Mesothelial cell of epicardium (in vitro differentiated cells): ENCODE results near the gene PRICKLE4. TPM values are rescaled to one million over a fixed set of nuclear protein-coding genes. Genes with fewer than 3 reads are reported as not detected.

Experiments
- DNase-seq, 2 experiments: peaks; one replicate each; pipeline ENCODE4 v3.0.0; 2021; ENCODE audit warnings: low spot score in 2 of 2; ENCODE audit not compliant: unreplicated experiment in 2 of 2
- H3K27ac Mint-ChIP-seq: 2 replicates; pipeline ENCODE4 v1.8.0; 2021; ENCODE audit warnings: mixed read lengths
- H3K27me3 Mint-ChIP-seq: 2 replicates; pipeline ENCODE4 v1.8.0; 2021; ENCODE audit warnings: low read depth, mixed read lengths
- H3K36me3 Mint-ChIP-seq: 2 replicates; pipeline ENCODE4 v1.8.0; 2021; ENCODE audit warnings: mixed read lengths
- H3K4me1 Mint-ChIP-seq: 2 replicates; pipeline ENCODE4 v1.8.0; 2021; ENCODE audit warnings: mixed read lengths
- H3K4me3 Mint-ChIP-seq: 2 replicates; pipeline ENCODE4 v1.8.0; 2021; ENCODE audit warnings: mild to moderate bottlenecking, moderate library complexity, mixed read lengths
- H3K9me3 Mint-ChIP-seq: 2 replicates; pipeline ENCODE4 v1.8.0; 2021; ENCODE audit warnings: mixed read lengths
- total RNA-seq: library from RNA; stranded (reverse); gene quantifications from 3 replicates; pipeline ENCODE4 v1.2.1, GENCODE V29; 2021
- TF ChIP-seq, protein P1 (sequence below): fragments of 200-600 bp; sonication (generic); IDR thresholded peaks from one replicate; pipeline ENCODE4 v1.5.0; 2021; ENCODE audit warnings: antibody characterized with exemption; ENCODE audit not compliant: unreplicated experiment

The PRICKLE4 gene
- total RNA-seq, 1 donor from 2014 or later = 4.5 TPM

GRCh38 chr6:41736800-41737555 lies 43.6 kb upstream of the PRICKLE4 start:
- Mint-ChIP-seq H3K4me3 (no peak overlapping the region), H3K4me1 (peaks cover 11% of the 10 kb centered on the region), H3K27me3 (peaks cover 19% of the 10 kb centered on the region), H3K36me3 (no peaks in the 10 kb centered on the region), H3K27ac (no peak overlapping the region), H3K9me3 (no peaks in the 10 kb centered on the region)
- TF ChIP-seq, protein P1, sequence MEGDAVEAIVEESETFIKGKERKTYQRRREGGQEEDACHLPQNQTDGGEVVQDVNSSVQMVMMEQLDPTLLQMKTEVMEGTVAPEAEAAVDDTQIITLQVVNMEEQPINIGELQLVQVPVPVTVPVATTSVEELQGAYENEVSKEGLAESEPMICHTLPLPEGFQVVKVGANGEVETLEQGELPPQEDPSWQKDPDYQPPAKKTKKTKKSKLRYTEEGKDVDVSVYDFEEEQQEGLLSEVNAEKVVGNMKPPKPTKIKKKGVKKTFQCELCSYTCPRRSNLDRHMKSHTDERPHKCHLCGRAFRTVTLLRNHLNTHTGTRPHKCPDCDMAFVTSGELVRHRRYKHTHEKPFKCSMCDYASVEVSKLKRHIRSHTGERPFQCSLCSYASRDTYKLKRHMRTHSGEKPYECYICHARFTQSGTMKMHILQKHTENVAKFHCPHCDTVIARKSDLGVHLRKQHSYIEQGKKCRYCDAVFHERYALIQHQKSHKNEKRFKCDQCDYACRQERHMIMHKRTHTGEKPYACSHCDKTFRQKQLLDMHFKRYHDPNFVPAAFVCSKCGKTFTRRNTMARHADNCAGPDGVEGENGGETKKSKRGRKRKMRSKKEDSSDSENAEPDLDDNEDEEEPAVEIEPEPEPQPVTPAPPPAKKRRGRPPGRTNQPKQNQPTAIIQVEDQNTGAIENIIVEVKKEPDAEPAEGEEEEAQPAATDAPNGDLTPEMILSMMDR = no peak
- DNase-seq = no peak

GRCh38 chr6:41737591-41738130 lies 42.9 kb upstream of the PRICKLE4 start:
- Mint-ChIP-seq H3K27ac (no peak overlapping the region), H3K27me3 (peaks cover 15% of the 10 kb centered on the region), H3K4me1 (peaks cover 11% of the 10 kb centered on the region), H3K9me3 (no peaks in the 10 kb centered on the region), H3K36me3 (no peaks in the 10 kb centered on the region), H3K4me3 (no peak overlapping the region)
- no peak for DNase-seq
- TF ChIP-seq, protein P1 = no peak

DNA sequence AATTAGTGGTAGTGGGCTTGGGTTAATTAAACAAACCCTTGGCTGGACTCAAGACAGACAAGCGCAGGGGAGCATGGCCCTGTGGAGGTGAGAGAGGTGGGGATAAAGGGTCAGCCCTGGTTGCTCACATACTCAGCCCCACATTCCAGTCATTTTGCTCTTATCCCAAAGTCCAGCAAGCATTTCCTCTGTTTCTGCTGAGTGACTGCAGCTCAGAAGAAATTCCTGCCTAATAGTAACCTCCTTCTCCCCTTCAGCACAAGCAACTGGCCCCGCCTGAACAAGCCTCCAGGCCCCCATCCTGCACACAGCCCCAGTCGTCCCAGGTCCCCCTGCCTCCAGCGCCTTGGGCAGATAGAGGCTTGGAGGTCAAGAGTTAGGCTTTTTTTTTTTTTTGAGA lies 41.5 kb upstream of the PRICKLE4 start:
- H3K4me3 Mint-ChIP-seq = no peak overlapping the region
- peaks cover 7% of the 10 kb centered on the region for H3K4me1 Mint-ChIP-seq
- no peak overlapping the region for H3K27ac Mint-ChIP-seq

DNA sequence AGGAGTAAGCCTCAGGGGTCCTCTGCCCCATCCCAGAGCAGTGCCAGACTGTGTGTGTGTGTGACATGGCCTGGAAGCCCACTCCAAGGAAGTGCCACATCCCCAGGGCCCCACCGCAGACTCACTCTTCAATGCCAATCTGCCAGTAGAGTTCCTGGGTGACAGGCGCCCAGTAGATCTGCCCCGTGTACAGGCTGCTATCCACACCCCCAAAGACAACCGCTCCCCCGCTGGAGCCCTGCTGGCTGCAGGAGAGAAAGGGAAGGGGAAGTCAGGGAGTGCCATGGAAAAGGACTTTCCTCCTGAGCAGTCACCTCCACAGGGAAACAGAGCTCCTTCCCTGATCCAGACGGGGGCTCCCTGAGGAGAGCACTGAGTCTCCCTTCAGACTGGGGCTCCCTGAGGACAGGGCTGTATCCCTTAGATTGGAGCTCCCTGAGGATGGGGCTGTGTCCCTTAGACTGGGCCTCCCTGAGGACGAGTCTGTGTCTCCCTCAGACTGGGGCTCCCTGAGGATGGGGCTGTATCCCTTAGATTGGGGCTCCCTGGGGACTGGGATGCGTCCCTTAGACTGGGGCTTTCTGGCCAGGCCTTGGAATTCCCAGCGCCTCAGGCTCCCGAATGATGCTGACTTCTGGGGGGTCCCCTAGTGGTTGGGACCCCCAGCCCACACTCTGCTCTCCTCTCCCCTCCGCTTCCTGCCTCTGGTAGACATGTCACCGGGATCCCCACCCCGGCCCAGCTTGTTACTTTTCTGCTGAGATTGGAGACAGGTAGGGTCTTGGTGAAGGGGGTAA lies 40.0 kb upstream of the PRICKLE4 start:
- Mint-ChIP-seq H3K27me3 (peaks cover 2% of the 10 kb centered on the region), H3K27ac (no peak overlapping the region), H3K36me3 (no peaks in the 10 kb centered on the region), H3K4me1 (peaks cover 7% of the 10 kb centered on the region), H3K9me3 (no peaks in the 10 kb centered on the region), H3K4me3 (no peak overlapping the region)
- DNase-seq = no peak
- TF ChIP-seq, protein P1 = no peak

More for the DNA sequence above, 41.5 kb upstream of the PRICKLE4 start:
- no peak for DNase-seq
- Mint-ChIP-seq H3K27me3 (peaks cover 2% of the 10 kb centered on the region), H3K9me3 (no peaks in the 10 kb centered on the region), H3K36me3 (no peaks in the 10 kb centered on the region)
- TF ChIP-seq, protein P1 = no peak

DNA sequence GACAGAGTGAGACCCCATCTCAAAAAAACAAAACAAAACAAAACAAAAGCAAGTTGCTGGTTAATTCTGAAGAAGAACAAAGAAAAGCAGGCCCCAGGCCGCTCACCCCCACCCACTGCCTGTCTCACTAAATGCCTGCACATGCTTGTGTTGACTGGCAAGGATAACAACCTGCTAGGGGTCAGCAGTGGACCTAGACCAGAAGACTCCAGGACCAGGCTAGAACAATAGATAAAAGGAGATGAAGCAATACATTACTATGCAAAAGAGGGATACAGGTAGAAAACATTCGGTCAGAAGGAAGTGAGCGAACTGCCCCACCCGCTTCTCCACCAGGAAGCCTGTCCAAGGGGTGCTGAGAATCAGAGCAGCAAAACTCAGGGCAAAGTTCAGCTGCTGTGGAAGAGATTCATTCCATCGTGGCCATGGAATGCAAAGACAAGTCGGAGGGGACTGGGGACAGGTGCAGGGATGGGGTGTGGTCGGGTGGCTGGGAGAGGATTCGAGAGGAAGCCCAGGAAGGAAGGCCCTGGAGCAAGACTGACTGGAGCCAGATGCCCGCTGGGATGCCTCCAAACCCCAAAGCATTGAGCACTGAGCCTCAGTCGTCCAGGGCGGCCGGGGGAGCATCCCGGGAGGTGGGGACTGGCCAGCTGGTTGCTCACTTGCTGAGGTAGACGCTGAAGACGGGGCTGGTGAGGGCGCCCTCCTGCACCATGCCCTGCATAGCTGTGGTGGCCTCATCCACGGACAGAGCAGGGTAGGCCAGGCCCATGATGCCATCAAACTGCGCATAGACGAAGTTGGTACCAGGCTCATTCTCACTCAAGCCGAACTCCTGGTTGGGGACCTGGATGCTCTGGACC lies 38.7 kb upstream of the PRICKLE4 start:
- Mint-ChIP-seq H3K4me1 (peaks cover 4% of the 10 kb centered on the region), H3K27ac (no peak overlapping the region), H3K27me3 (peaks cover 2% of the 10 kb centered on the region), H3K4me3 (no peak overlapping the region), H3K36me3 (no peaks in the 10 kb centered on the region), H3K9me3 (no peaks in the 10 kb centered on the region)
- TF ChIP-seq, protein P1 = no peak
- no peak for DNase-seq
